Hematopoietic multipotent progenitor cell treated with erythropoietin and hydrocortisone succinate and interleukin-3 and kit ligand, for 6 days (in vitro differentiated cells): ENCODE measurements around the gene RPS27.
"Not testable (repeated sequence)": the region's sequence is repeated elsewhere in the genome, so short reads cannot be mapped to it uniquely, and the experiment has no call there.

ENCODE experiments used
- DNase-seq: peaks from one replicate; pipeline ENCODE4 v3.0.0-alpha.2; 2015

RPS27 gene

DNA sequence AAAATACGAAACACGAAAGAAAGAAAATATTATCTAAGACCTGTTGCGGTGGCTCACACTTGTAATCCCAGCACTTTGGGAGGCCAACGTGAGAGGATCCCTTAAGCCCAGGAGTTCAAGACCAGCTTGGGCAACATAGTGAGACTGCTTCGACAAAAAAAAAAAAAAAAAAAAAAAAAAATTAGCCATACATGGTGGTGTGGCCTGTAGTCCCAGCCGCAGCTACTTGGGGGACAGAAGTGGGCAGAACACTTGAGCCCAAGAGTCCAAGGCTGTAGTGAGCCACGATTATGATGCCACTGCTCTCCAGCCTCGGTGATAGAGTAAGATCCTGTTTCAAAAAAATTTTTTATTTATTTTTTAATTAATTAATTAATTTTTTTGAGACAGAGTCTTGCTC lies 2.9 kb upstream of the RPS27 start:
- DNase-seq, result no peak

DNA sequence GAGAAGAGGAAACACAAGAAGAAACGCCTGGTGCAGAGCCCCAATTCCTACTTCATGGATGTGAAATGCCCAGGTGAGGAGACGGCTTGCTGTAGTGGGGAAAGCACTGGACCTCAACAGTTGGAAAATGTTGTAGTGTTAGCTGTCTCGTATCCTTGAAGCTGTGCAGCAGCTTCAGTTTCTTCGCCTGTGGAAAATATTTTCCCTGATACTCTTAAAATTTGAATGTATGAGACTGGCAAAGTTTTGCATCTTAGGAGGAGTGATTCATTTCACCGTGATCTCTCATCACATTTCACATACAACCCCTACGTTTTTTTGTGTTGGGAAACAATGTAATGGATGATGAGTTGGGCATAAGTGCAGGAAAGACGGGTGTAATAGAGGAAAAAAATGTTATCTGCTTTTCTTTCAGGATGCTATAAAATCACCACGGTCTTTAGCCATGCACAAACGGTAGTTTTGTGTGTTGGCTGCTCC lies 629 bp downstream of the RPS27 start:
- DNase-seq, result no peak

DNA sequence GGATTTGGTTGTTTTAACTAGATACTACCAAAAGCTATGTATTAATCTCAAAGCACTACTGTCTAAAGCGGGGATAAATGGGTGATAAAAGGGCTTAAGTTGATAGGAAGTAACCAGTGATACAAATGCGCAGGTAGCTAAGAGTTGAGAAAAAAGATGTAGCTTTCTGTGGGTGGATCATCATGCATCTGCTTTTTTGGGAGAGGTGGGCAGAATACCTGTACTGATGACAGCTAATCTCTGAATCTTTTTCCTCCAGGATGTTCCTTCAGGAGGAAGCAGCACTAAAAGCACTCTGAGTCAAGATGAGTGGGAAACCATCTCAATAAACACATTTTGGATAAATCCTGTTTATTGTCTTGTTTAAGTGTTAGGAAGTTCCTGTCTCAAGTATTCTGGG lies 1.2 kb downstream of the RPS27 start:
- DNase-seq, result no peak

DNA sequence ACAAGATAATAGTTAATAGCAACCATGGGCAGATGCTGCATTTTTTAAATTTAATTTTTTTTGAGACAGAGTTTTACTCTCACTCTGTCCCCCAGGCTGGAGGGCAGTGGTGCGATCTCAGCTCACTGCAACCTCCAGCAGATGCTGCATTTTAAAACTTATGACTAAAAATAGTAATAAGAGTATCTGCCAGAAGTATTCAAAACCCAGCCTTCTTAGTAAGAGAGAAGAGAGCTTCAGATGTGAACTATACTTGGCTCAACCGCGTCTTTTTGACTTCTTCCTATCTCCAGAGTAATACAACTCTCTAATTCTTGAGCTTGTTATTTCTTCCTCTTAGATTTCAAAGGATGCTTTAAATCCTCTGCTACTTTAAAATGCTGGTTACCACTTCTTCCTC lies 4.6 kb downstream of the RPS27 start:
- no peak for DNase-seq

DNA sequence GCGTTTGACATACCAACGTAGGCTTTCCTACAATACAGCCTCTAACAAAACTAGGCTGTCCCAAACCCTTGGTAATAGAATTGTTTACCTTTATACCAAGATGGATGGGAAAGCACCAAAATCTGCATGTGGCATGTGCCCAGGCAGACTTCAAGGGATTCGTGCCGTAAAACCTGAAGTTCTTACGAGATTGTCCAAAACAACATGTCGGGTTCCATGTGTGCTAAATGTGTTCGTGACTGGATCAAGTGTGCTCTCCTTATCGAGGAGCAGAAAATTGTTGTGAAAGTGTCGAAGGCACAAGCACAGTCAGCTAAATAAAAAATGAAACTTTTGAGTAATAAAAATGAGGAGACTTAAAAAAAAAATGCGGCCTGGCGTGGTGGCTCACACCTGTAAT lies 5.1 kb downstream of the RPS27 start:
- DNase-seq, result no peak

DNA sequence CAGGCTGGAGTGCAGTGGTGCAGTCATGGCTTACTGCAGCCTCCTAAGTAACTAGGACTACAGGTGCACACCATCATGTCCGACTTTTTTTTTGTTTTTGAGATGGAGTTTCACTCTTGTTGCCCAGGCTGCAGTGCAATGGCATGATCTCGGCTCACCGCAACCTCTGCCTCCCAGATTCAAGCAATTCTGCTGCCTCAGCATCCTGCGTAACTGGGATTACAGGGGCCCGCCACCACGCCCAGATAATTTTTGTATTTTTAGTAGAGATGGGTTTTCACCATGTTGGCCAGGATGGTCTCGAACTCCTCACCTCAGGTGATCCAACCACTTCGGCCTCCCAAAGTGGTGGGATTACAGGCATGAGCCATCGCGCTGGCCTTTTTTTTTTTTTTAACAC lies 6.3 kb downstream of the RPS27 start:
- DNase-seq, result not testable (repeated sequence)

DNA sequence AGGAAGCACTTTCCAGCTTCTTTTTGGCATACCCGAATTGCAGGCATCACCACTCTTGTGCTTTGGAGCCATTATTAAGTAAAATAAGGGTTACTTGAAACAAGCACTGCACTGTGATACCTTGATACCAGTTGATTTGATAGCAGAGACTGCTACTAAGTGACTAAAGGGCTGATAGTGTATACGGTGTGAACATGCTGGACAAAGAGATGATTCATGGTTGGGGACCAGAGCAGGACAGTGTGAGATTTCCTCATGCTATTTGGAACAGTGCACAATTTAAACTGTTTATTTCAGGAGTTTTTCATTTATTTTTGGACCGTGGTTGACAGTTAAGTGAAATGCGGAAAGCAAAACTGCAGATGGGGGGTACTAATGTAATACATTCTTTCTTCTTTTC lies 9.9 kb downstream of the RPS27 start:
- DNase-seq, result no peak

DNA sequence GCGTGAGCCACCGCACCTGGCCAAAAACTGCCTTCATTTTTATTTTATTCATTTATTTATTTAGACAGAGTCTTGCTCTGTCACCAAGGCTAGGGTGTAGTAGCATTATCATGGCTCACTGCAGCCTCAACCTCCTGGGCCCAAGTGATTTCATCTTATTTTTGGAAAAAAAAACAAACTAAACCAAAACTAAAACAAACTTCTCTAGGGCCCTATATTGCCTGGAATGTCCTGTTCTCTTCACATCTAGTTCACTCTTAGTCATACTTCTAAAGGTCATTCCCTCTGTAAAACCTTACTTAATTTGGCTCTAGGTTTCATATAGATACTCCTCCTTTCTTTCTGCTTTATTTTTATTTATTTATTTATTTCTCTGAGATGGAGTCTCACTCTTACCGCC lies 15.6 kb downstream of the RPS27 start:
- no peak for DNase-seq

DNA sequence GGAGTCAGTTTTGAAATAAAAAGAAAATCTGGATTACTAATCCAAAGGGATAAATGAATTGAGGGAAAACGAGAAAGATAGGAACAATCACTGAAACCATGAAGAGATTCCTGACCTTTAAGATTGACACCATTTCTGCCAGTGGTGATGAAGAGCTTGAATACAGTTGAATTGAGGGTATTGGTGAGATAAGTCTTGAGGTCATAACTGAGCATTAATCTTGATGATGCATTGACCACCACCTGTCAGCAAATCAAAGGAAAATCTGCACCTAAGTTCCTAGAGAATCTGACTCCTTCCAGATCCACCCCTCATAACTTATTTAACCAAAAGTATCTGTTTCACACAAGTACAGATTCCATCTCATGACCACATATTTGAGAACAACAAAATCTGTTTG lies 21.6 kb downstream of the RPS27 start:
- no peak for DNase-seq

DNA sequence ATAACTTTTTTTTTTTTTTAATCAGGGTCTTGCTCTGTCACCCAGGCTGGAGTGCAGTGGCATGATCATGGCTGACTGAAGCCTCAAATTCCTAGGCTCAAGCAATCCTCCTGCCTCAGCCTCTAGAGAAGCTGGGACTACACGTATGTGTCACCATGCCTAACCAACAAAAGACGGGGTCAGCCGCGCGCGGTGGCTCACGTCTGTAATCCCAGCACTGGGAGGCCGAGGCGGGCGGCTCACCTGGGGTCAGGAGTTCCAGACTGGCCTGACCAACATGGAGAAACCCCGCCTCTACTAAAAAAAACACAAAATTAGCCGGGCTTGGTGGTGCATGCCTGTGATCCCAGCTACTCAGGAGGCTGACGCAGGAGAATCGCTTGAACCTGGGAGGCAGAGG lies 22.0 kb downstream of the RPS27 start:
- DNase-seq, result not testable (repeated sequence)

DNA sequence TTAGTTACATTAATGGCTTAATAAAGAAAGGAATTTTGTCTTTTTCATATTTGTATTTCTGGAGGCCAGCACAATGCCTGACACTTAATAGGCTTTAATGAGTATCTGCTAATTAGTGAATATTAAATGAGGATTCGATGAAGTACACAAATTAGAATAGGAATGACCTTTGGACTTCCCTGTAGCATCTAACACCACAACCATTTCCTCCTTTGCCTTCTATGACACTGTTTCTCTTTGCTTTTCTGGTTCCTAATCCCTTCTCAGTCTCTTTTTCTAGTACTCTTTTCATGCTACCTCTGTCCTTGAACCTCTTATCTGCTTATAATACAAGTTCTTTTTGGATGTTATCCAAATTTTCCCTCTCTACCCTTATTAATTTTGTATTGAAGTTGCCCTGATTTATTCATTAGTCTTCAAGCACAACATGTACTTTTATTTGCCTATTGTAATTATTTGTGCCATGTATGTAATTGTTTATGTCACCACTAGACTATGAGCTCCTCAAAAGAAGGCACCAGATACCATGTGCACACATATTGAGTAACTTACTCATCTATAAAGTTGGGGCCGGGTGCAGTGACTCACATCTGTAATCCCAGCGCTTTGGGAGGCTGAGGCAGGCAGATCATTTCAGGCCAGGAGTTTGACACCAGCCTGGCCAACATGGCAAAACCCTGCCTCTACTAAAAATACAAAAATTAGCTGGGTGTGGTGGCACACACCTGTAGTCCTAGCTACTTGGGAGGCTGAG lies 23.8 kb downstream of the RPS27 start:
- DNase-seq, result no peak

DNA sequence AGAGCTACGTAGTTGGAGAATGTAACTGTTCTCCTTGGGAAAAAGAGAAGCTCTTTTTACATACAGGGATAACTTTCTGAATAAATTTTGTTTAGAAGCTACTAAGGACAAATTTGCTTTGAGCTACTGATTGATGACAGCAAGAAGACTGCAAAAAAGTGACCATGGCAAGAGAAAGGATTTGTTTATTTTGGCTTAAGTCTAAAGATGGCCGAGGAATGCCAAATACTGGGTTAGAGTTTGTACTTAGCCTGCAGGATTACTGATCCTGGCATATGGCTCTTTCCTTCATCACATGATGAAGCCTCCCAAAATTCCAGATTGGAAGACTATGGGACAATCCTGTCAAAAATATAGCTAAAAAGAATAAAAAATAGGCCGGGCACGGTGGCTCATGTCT lies 28.7 kb downstream of the RPS27 start:
- DNase-seq, result no peak

DNA sequence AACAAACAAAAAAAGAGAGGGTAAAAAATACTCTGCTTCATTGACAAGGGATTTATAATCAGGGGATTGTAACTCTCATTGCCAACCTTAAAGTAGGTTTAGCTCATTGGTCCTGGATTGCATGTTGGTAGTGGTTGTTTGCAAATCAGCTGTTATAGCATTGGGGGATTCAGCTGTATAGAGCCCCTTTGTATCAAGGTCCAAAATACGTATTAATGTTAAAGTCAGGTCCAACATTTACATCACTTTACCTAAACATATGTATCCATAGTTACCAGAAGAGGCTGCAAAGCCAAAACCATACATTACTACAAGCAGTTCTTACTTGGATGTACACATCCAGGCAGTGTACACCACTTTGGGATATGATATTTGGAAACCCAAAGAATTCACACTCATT lies 29.4 kb downstream of the RPS27 start:
- DNase-seq, result no peak

DNA sequence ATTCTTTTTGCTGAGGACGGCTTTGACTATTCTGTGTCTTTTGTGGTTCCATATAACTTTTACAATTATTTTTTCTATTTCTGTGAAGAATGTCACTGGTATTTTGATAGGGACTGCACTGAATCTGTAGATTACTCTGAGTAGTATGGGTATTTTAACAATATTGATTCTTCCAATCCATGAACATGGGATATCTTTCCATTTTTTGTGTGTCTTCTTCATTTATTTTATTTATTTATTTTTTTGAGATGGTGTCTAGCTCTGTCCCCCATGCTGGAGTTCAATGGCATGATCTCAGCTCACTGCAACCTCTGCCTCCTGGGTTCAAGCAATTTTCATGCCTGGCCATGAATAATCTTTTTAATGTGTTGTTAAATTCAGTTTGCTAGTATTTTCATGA lies 43.1 kb downstream of the RPS27 start:
- not testable (repeated sequence) for DNase-seq
